DOHH2 (cell line): ENCODE data around the gene KHDC1.

Source experiments
- CTCF ChIP-seq: fragments of 200-600 bp; sonication (generic); IDR thresholded peaks from one replicate; pipeline ENCODE4 v1.5.1; 2014; ENCODE audit warnings: antibody characterized with exemption, mild to moderate bottlenecking, low read depth, low read length; ENCODE audit not compliant: poor library complexity, severe bottlenecking
- EZH2phosphoT487 ChIP-seq: fragments of 200-600 bp; sonication (generic); IDR thresholded peaks from 2 replicates; pipeline ENCODE4 v1.6.1; 2017; ENCODE audit warnings: borderline replicate concordance, mild to moderate bottlenecking, antibody characterized with exemption, low read length, moderate library complexity, mixed read lengths

GRCh38 chr6:73309535-73309784 lies 46.5 kb upstream of the KHDC1 start:
- TF ChIP-seq CTCF (no peak), EZH2phosphoT487 (no peak)
